DOHH2 (cell line): Measurements from ENCODE around the gene HCN2.

ENCODE experiments used
- CTCF ChIP-seq: fragments of 200-600 bp; sonication (generic); IDR thresholded peaks from one replicate; pipeline ENCODE4 v1.5.1; 2014; ENCODE audit warnings: antibody characterized with exemption, mild to moderate bottlenecking, low read depth, low read length; ENCODE audit not compliant: poor library complexity, severe bottlenecking
- EZH2phosphoT487 ChIP-seq: fragments of 200-600 bp; sonication (generic); IDR thresholded peaks from 2 replicates; pipeline ENCODE4 v1.6.1; 2017; ENCODE audit warnings: borderline replicate concordance, mild to moderate bottlenecking, antibody characterized with exemption, low read length, moderate library complexity, mixed read lengths

DNA sequence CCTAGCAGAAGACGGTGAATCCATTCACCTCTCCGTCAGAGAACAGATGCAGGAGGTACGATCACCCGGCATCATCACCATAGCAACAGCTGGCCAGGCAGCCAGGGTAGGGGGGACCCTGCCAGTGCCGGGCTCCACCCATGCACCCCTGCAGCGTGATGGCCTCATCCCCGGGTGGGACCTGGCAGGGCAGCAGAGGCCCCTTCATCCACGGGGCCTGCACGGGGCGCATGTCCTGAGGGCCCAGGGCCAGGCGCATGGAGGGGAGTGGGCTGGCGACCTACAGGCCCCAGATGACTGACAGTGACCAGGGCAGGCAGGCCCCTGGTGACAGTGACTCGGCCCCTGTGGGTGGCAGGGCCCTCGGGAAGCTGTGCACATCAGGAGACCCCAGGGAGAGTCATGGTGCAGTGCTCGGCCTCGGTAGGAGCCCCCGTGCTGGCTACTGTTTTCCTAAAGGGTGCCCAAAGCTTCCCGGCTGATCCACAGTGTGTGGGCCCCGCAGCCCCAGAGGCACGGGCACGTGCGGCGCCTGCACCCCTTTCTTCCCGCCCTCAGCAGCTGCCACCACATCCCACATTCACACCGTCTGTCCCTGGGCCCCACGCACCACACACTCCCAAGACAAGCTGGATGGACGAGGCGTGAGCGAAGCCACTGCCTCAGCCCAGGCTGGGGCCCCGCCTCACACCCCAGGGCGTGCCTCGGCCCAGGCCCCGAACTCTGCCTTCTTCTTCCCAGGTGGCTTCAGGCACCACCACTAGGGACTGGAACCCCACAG is 68.6 kb downstream of the HCN2 start:
- TF ChIP-seq CTCF: no peak
- no peak for TF ChIP-seq EZH2phosphoT487
